GM12891 (cell line): Measurements from ENCODE around the gene KRTDAP.

Experiments used
- POLR2A ChIP-seq: IDR thresholded peaks from 2 replicates; pipeline ENCODE4 v1.6.1; 2011; ENCODE audit warnings: low read depth, low read length, control low read depth
- POLR2AphosphoS5 ChIP-seq: IDR thresholded peaks from 2 replicates; pipeline ENCODE4 v1.6.1; 2011; ENCODE audit warnings: low read depth, low read length, control low read depth
- POU2F2 ChIP-seq: IDR thresholded peaks from 2 replicates; pipeline ENCODE4 v1.6.1; 2011; ENCODE audit warnings: low read depth, mild to moderate bottlenecking, control low read depth, low read length, moderate library complexity
- SPI1 ChIP-seq: IDR thresholded peaks from 2 replicates; pipeline ENCODE4 v1.6.1; 2011; ENCODE audit warnings: low read depth, low read length, control low read depth
- TAF1 ChIP-seq: IDR thresholded peaks from 2 replicates; pipeline ENCODE4 v1.6.1; 2011; ENCODE audit warnings: low read depth, low read length, control low read depth

DNA sequence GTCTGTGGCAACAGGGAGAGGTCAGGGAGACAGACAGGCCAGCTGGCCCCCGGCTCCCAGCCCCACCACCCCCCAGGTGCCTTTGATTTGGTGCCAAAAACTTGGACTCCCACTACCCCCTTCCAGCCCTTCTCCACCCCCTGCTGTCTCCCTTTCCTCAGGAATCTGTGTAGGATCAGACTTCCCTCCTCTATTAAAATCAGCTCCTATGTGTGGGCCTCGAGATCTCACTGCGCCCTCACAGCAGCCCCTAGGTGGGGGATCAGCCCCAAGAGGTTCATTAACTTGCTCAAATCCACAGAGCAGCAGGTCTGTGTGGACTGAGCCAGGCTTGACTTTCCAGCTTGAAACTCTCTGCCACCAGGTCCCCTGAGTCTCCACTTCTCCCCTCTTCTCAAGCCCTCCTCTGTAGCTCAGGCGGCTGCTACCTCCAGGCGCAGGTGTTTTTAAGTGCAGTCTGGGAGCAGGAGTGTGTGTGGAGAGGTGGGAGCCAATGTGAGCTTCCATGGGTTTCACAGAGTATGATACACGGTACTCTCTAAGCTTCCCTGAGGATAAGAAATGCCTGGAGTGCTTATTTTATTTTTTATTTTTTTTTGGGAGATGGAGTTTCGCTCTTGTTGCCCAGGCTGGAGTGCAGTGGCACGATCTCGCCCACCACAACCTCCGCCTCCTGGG, 44.7 kb upstream of the KRTDAP start:
- TF ChIP-seq POLR2AphosphoS5 (no peak), TAF1 (no peak), POLR2A (no peak), SPI1 (no peak), POU2F2 (no peak)
